Ascending aorta (tissue), 2 donors: ENCODE data around the gene TSPYL2. TPM values are rescaled to one million over a fixed set of nuclear protein-coding genes. Genes with fewer than 3 reads are reported as not detected.

ENCODE experiments used
- DNase-seq, 2 donors: peaks; one replicate each; pipeline ENCODE4 v3.0.0-alpha.2; 2019; ENCODE audit warnings: low spot score in 2 of 2
- H3K27ac ChIP-seq, 2 donors: fragments of 200-600 bp; sonication (generic); one replicate each; pipeline ENCODE4 v1.5.1; 2016 to 2017; ENCODE audit warnings: mild to moderate bottlenecking in 1 of 2
- H3K27me3 ChIP-seq: fragments of 200-600 bp; sonication (generic); one replicate; pipeline ENCODE4 v1.5.1; 2017
- H3K36me3 ChIP-seq, 2 donors: fragments of 200-600 bp; sonication (generic); one replicate each; pipeline ENCODE4 v1.5.1; 2016
- H3K4me1 ChIP-seq, 2 donors: fragments of 200-600 bp; sonication (generic); one replicate each; pipeline ENCODE4 v1.5.1; 2016 to 2017; ENCODE audit warnings: mild to moderate bottlenecking in 1 of 2
- H3K4me3 ChIP-seq, 2 donors: fragments of 200-600 bp; sonication (generic); one replicate each; pipeline ENCODE4 v1.5.1; 2016 to 2017; ENCODE audit warnings: mild to moderate bottlenecking in 1 of 2
- H3K9me3 ChIP-seq, 2 donors: fragments of 200-600 bp; sonication (generic); one replicate each; pipeline ENCODE4 v1.5.1; 2016
- CTCF ChIP-seq, 3 experiments: fragments of 200-600 bp in 2 of 3; fragments of 450-650 bp in 1 of 3; sonication (generic) in 2 of 3; IDR thresholded peaks; one replicate each; pipeline ENCODE4 v1.5.1; 2016 to 2019; ENCODE audit warnings: antibody characterized with exemption in 3 of 3, mild to moderate bottlenecking in 1 of 3, moderate library complexity in 1 of 3
- intact Hi-C: fragments of 100-400 bp; cut with DNase I; formaldehyde crosslinking; loops from one replicate; pipeline ENCODE4 v1.15.1; 2023
- total RNA-seq: library from RNA; depleted of rRNA; stranded (reverse); fragments of >200 nt; gene quantifications from one replicate; pipeline ENCODE4 v1.1.0, GENCODE V29; 2016

TSPYL2 gene
- total RNA-seq, 1 donor from 2014 or later, result 42.3 TPM

- Histone ChIP-seq H3K27ac (peak overlapping the region; percentile 80 to 81), H3K27me3 (no peaks in the 10 kb centered on the region), H3K4me1 (no peaks in the 10 kb centered on the region), H3K4me3 (peak overlapping the region; percentile 57 to 58), H3K9me3 (no peaks in the 10 kb centered on the region), H3K36me3 (no peaks in the 10 kb centered on the region)
- intact Hi-C loops, result loop anchor here (1.0 to 10.0 kb wide), 5 partner anchors 21 to 1198 kb away; partner anchors contain the start of genes HSD17B10, KDM5C and MAGED1
- peak; percentile 50 to 61 (median 56) for TF ChIP-seq CTCF (IDR thresholded peaks at IDR 0.05)
- DNase-seq, result peak; percentile 48 to 89
Observed at GRCh38 chrX:53093177-53093655, 11.0 kb downstream of the TSPYL2 start.

GRCh38 chrX:53093748-53094581 lies 11.8 kb downstream of the TSPYL2 start, which contains the start of gene KANTR:
TSS of gene KANTR (plus strand) at chrX:53094142. CDS start at chrX:53124273, 30,131 bp downstream.
- H3K36me3 ChIP-seq, result peaks cover 0 to 5% of the 10 kb centered on the region in 2 donors
- DNase-seq, result peak; percentile 74 to 93
- H3K9me3 ChIP-seq, result no peaks in the 10 kb centered on the region
- intact Hi-C loops, result loop anchor here (1.0 to 10.0 kb wide), 5 partner anchors 22 to 1199 kb away; partner anchors contain the start of genes HSD17B10, KDM5C and MAGED1
- H3K27ac ChIP-seq, result peak within 1 kb of the TSS; percentile 80 to 81
- no peaks in the 10 kb centered on the region for H3K4me1 ChIP-seq
- no peak for TF ChIP-seq CTCF (IDR thresholded peaks at IDR 0.05)
- H3K4me3 ChIP-seq, result peak within 1 kb of the TSS; percentile 58 to 73
- H3K27me3 ChIP-seq, result peaks cover 3% of the 10 kb centered on the region

- DNase-seq, result no peak
- TF ChIP-seq CTCF (IDR thresholded peaks at IDR 0.05), result no peak
Observed at GRCh38 chrX:53094582-53094905, 12.4 kb downstream of the TSPYL2 start.

GRCh38 chrX:53095796-53096195 lies 13.6 kb downstream of the TSPYL2 start:
- intact Hi-C loops, result loop anchor here (10.0 kb wide), 2 partner anchors 129 to 1201 kb away; partner anchors contain the start of genes KDM5C and MAGED1

More at GRCh38 chrX:53094582-53094905, 12.4 kb downstream of the TSPYL2 start:
- Histone ChIP-seq H3K36me3 (peaks cover 0 to 5% of the 10 kb centered on the region in 2 donors), H3K9me3 (no peaks in the 10 kb centered on the region), H3K4me3 (peak overlapping the region; percentile 58 to 73), H3K27ac (peak overlapping the region; percentile 78 to 80), H3K4me1 (no peaks in the 10 kb centered on the region), H3K27me3 (peaks cover 8% of the 10 kb centered on the region)
- intact Hi-C loops, result loop anchor here (5.0 to 10.0 kb wide), 4 partner anchors 97 to 1200 kb away; partner anchors contain the start of genes HSD17B10, KDM5C and MAGED1

More at GRCh38 chrX:53095796-53096195, 13.6 kb downstream of the TSPYL2 start:
- Histone ChIP-seq H3K36me3 (peaks cover 4 to 5% of the 10 kb centered on the region in 2 donors), H3K4me1 (no peaks in the 10 kb centered on the region), H3K4me3 (no peak overlapping the region), H3K27me3 (peaks cover 9% of the 10 kb centered on the region), H3K27ac (no peak overlapping the region), H3K9me3 (no peaks in the 10 kb centered on the region)
- peak in 1 of 2 donors; percentile 41 for DNase-seq
- TF ChIP-seq CTCF (IDR thresholded peaks at IDR 0.05), result no peak
